Right lobe of liver (tissue), 4 donors: ENCODE results near the gene SUSD2.

Source experiments
- CTCF ChIP-seq, 4 donors: fragments of 200-600 bp in 3 of 4; fragments of 450-650 bp in 1 of 4; IDR thresholded peaks; one replicate each; pipeline versions ENCODE4 v1.5.1 to v1.8.0; 2016 to 2022; ENCODE audit warnings: antibody characterized with exemption in 4 of 4, mild to moderate bottlenecking in 2 of 4
- POLR2A ChIP-seq: fragments of 450-650 bp; IDR thresholded peaks from one replicate; pipeline ENCODE4 v1.6.1; 2017; ENCODE audit warnings: antibody characterized with exemption, mild to moderate bottlenecking
- donor health status: DM: no; HTN: no; CAD: no.
- donor health status: DM: no; HTN: no; CAD: no.
- donor health status: DM: no; HTN: yes; CAD: no.

- peak; percentile 28 to 45 (median 36) for TF ChIP-seq CTCF (IDR thresholded peaks at IDR 0.05)
- TF ChIP-seq POLR2A, result no peak
Measured at GRCh38 chr22:24155627-24156140, 25.6 kb upstream of the SUSD2 start.
